ENCODE measurements around the gene DPEP1. TPM values are rescaled to one million over a fixed set of nuclear protein-coding genes. Genes with fewer than 3 reads are reported as not detected.
"Not testable (repeated sequence)": the region's sequence is repeated elsewhere in the genome, so short reads cannot be mapped to it uniquely, and the experiment has no call there.

Gene DPEP1
- total RNA-seq, 1 donor from 2014 or later = 0.20 TPM

GRCh38 chr16:89577055-89577759, 36.2 kb upstream of the DPEP1 start:
- DNase-seq (ENCODE audit: low read depth in 2 of 2) = no peak

GRCh38 chr16:89579351-89579750, 34.1 kb upstream of the DPEP1 start:
- DNase-seq (ENCODE audit: low read depth in 2 of 2) = no peak

- peak; percentile 94 to 96 for DNase-seq (ENCODE audit: low read depth in 2 of 2)
Observed at GRCh38 chr16:89581045-89581695, 32.3 kb upstream of the DPEP1 start.

GRCh38 chr16:89581861-89582563, 31.4 kb upstream of the DPEP1 start:
- peak; percentile 90 to 94 for DNase-seq (ENCODE audit: low read depth in 2 of 2)

GRCh38 chr16:89582614-89583196, 30.7 kb upstream of the DPEP1 start:
- DNase-seq (ENCODE audit: low read depth in 2 of 2) = peak in 1 of 2 donors; percentile 35

- DNase-seq (ENCODE audit: low read depth in 2 of 2) = no peak
Observed at GRCh38 chr16:89583197-89583894, 30.1 kb upstream of the DPEP1 start.

GRCh38 chr16:89583895-89584644, 29.4 kb upstream of the DPEP1 start:
- DNase-seq (ENCODE audit: low read depth in 2 of 2) = no peak

GRCh38 chr16:89584768-89585549, 28.5 kb upstream of the DPEP1 start:
- DNase-seq (ENCODE audit: low read depth in 2 of 2) = no peak

GRCh38 chr16:89586218-89586617, 27.2 kb upstream of the DPEP1 start:
- DNase-seq (ENCODE audit: low read depth in 2 of 2) = no peak

- DNase-seq (ENCODE audit: low read depth in 2 of 2) = peak; percentile 74 to 91
Observed at GRCh38 chr16:89586853-89587252, 26.6 kb upstream of the DPEP1 start.

- DNase-seq (ENCODE audit: low read depth in 2 of 2) = not testable (repeated sequence)
Observed at GRCh38 chr16:89587676-89588075, 25.8 kb upstream of the DPEP1 start.

- no peak for DNase-seq (ENCODE audit: low read depth in 2 of 2)
Observed at GRCh38 chr16:89588413-89589109, 24.9 kb upstream of the DPEP1 start.

GRCh38 chr16:89589241-89589926, 24.1 kb upstream of the DPEP1 start:
- DNase-seq (ENCODE audit: low read depth in 2 of 2) = no peak

- no peak for DNase-seq (ENCODE audit: low read depth in 2 of 2)
Observed at GRCh38 chr16:89593841-89594240, 19.6 kb upstream of the DPEP1 start.

GRCh38 chr16:89595330-89596060, 17.9 kb upstream of the DPEP1 start:
- DNase-seq (ENCODE audit: low read depth in 2 of 2) = no peak

GRCh38 chr16:89596061-89596689, 17.3 kb upstream of the DPEP1 start:
- DNase-seq (ENCODE audit: low read depth in 2 of 2) = no peak

GRCh38 chr16:89596957-89597649, 16.3 kb upstream of the DPEP1 start:
- DNase-seq (ENCODE audit: low read depth in 2 of 2) = no peak
